ENCODE data around the gene VAMP7. TPM values are rescaled to one million over a fixed set of nuclear protein-coding genes. Genes with fewer than 3 reads are reported as not detected.

Gene VAMP7
- total RNA-seq, 1 donor from 2014 or later: 46.5 TPM

Other genes with a start within 250 kb of the VAMP7 start
- gene IL9R, start 116.4 kb downstream of the VAMP7 start, total RNA-seq: not detected in 2 replicates

All from dermis blood vessel endothelial cell (primary cell).